CD14-positive monocyte (primary cell): ENCODE results near the gene SLC38A2. TPM values are rescaled to one million over a fixed set of nuclear protein-coding genes. Genes with fewer than 3 reads are reported as not detected.

Experiments used
- DNase-seq, 3 donors: peaks; one replicate each; pipeline ENCODE4 v3.0.0-alpha.2; 2011 to 2022
- H2AFZ ChIP-seq: 2 replicates; pipeline ENCODE4 v1.6.0; 2012; ENCODE audit warnings: mild to moderate bottlenecking, low read depth, low read length, inconsistent platforms; ENCODE audit not compliant: insufficient read depth, poor library complexity, severe bottlenecking
- H3K27ac ChIP-seq, 2 donors: 1 replicate in 1 of 2; 2 replicates in 1 of 2; pipeline ENCODE4 v1.5.1; 2012 to 2013; ENCODE audit warnings: low read length in 2 of 2, control low read depth in 1 of 2, inconsistent platforms in 1 of 2, low read depth in 1 of 2, mild to moderate bottlenecking in 1 of 2
- H3K27me3 ChIP-seq, 2 donors: one replicate each; pipeline versions ENCODE4 v1.6.0 to v1.6.1; 2011 to 2013; ENCODE audit warnings: low read length in 2 of 2; ENCODE audit not compliant: control insufficient read depth in 2 of 2, insufficient read depth in 2 of 2
- H3K36me3 ChIP-seq, 2 donors: replicated peaks in 1 of 2; 1 replicate in 1 of 2; 2 replicates in 1 of 2; pipeline versions ENCODE4 v1.5.1 to v1.6.1; 2012 to 2013; ENCODE audit warnings: low read length in 2 of 2, control low read depth in 1 of 2, inconsistent platforms in 1 of 2, mild to moderate bottlenecking in 1 of 2; ENCODE audit not compliant: insufficient read depth in 2 of 2, control insufficient read depth in 1 of 2
- H3K4me1 ChIP-seq, 2 donors: 1 replicate in 1 of 2; 2 replicates in 1 of 2; pipeline versions ENCODE4 v1.5.1 to v1.6.1; 2012 to 2013; ENCODE audit warnings: low read length in 2 of 2, control low read depth in 1 of 2, inconsistent platforms in 1 of 2, mild to moderate bottlenecking in 1 of 2, moderate library complexity in 1 of 2; ENCODE audit not compliant: insufficient read depth in 2 of 2, control insufficient read depth in 1 of 2
- H3K4me2 ChIP-seq: replicated peaks from 2 replicates; pipeline ENCODE3; 2012; ENCODE audit warnings: low read length, moderate library complexity, mild to moderate bottlenecking; ENCODE audit not compliant: poor library complexity, severe bottlenecking; ENCODE audit errors: extremely low read depth
- H3K4me3 ChIP-seq, 3 experiments: fragments of 200-600 bp in 1 of 3; sonication (generic) in 1 of 3; replicated peaks in 1 of 3; 1 replicate in 2 of 3; 2 replicates in 1 of 3; pipeline ENCODE4 v1.5.1; 2011 to 2013; ENCODE audit warnings: low read length in 3 of 3, mild to moderate bottlenecking in 3 of 3, control low read depth in 2 of 3, low read depth in 2 of 3, inconsistent platforms in 1 of 3, moderate library complexity in 1 of 3
- H3K79me2 ChIP-seq: 2 replicates; pipeline ENCODE4 v1.6.0; 2012; ENCODE audit warnings: mild to moderate bottlenecking, control low read depth, inconsistent platforms, low read length, moderate library complexity; ENCODE audit not compliant: insufficient read depth
- H3K9ac ChIP-seq: 2 replicates; pipeline ENCODE4 v1.6.0; 2017; ENCODE audit warnings: low read length, mild to moderate bottlenecking; ENCODE audit not compliant: insufficient read depth, poor library complexity, severe bottlenecking
- H3K9me3 ChIP-seq, 2 donors: replicated peaks in 1 of 2; 1 replicate in 1 of 2; 2 replicates in 1 of 2; pipeline versions ENCODE4 v1.5.1 to v1.6.1; 2012 to 2013; ENCODE audit warnings: low read length in 2 of 2, control low read depth in 1 of 2; ENCODE audit not compliant: control insufficient read depth in 1 of 2, insufficient read depth in 1 of 2
- H4K20me1 ChIP-seq: 2 replicates; pipeline ENCODE4 v1.6.0; 2012; ENCODE audit warnings: mild to moderate bottlenecking, low read length, control low read depth, moderate library complexity; ENCODE audit not compliant: insufficient read depth
- H3K27ac Mint-ChIP-seq, 7 donors: one replicate each; pipeline ENCODE4 v1.8.0; 2020; ENCODE audit warnings: mild to moderate bottlenecking in 7 of 7, mixed read lengths in 7 of 7, moderate library complexity in 6 of 7, inconsistent platforms in 2 of 7
- H3K27me3 Mint-ChIP-seq, 3 donors: one replicate each; pipeline ENCODE4 v1.8.0; 2021 to 2022; ENCODE audit warnings: low read depth in 3 of 3, mild to moderate bottlenecking in 3 of 3, mixed read lengths in 3 of 3, moderate library complexity in 3 of 3, inconsistent platforms in 1 of 3
- H3K36me3 Mint-ChIP-seq, 2 donors: one replicate each; pipeline ENCODE4 v1.8.0; 2020; ENCODE audit warnings: mixed read lengths in 2 of 2, inconsistent platforms in 1 of 2, mild to moderate bottlenecking in 1 of 2
- H3K4me1 Mint-ChIP-seq: one replicate; pipeline ENCODE4 v1.8.0; 2020; ENCODE audit warnings: mild to moderate bottlenecking, mixed read lengths
- H3K4me3 Mint-ChIP-seq, 2 donors: one replicate each; pipeline ENCODE4 v1.8.0; 2020; ENCODE audit warnings: mild to moderate bottlenecking in 2 of 2, mixed read lengths in 2 of 2, moderate library complexity in 1 of 2
- H3K9me3 Mint-ChIP-seq, 7 donors: one replicate each; pipeline ENCODE4 v1.8.0; 2020 to 2022; ENCODE audit warnings: mixed read lengths in 7 of 7, mild to moderate bottlenecking in 6 of 7, moderate library complexity in 6 of 7, inconsistent platforms in 2 of 7
- WGBS: methylation state at CpG from one replicate; pipeline ENCODE4 v1.1.5; 2013; ENCODE audit warnings: missing lambda C conversion rate; ENCODE audit not compliant: insufficient coverage; 5-methylcytosine and 5-hydroxymethylcytosine counted together
- intact Hi-C, 2 donors: fragments of 100-400 bp; cut with micrococcal nuclease; formaldehyde crosslinking; loops; one replicate each; pipeline versions ENCODE4 v1.15.0 to v1.15.1; 2023
- polyA plus RNA-seq, 3 donors: library from polyadenylated mRNA; depleted of rRNA in 1 of 3; unstranded in 2 of 3; stranded (reverse) in 1 of 3; fragments of 300-500 nt in 2 of 3; fragments of >200 nt in 1 of 3; fragmentation: Illumina TruSeq in 2 of 3; gene quantifications; 1 replicate in 2 of 3; 2 replicates in 1 of 3; pipeline ENCODE4 v1.2.3, GENCODE V29; 2012 to 2021
- TF ChIP-seq, protein P1 (sequence below): fragments of 200-600 bp; IDR thresholded peaks from one replicate; pipeline ENCODE4 v1.8.0; 2022; ENCODE audit warnings: antibody characterized with exemption, mild to moderate bottlenecking

The SLC38A2 gene
- polyA plus RNA-seq, 3 donors, result 33.8 to 116 (median 48.7) TPM

DNA sequence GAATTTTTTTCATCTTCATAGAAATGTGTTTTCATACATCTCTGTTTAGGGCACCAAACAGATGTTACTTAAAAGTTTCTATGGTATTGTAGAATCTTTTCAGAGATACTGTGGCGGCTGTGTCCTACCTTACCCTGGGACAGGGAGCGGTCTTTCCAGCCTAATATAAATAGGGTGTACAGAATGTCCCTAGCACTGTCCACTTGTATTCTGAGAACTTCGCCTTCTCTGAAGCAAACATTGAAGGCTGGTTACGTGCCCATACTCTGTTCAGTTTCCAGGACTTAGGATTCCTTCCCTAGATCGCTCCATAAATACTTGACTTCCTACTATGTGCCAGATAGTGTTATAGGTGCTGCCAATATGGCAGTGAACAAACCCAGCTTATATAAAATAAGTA is 24.3 kb upstream of the SLC38A2 start:
- TF ChIP-seq, protein P1, sequence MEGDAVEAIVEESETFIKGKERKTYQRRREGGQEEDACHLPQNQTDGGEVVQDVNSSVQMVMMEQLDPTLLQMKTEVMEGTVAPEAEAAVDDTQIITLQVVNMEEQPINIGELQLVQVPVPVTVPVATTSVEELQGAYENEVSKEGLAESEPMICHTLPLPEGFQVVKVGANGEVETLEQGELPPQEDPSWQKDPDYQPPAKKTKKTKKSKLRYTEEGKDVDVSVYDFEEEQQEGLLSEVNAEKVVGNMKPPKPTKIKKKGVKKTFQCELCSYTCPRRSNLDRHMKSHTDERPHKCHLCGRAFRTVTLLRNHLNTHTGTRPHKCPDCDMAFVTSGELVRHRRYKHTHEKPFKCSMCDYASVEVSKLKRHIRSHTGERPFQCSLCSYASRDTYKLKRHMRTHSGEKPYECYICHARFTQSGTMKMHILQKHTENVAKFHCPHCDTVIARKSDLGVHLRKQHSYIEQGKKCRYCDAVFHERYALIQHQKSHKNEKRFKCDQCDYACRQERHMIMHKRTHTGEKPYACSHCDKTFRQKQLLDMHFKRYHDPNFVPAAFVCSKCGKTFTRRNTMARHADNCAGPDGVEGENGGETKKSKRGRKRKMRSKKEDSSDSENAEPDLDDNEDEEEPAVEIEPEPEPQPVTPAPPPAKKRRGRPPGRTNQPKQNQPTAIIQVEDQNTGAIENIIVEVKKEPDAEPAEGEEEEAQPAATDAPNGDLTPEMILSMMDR, result no peak
- H3K9me3 ChIP-seq, result no peaks in the 10 kb centered on the region
- no CpG with 5 or more reads among the region's 5 CpGs for WGBS
- H4K20me1 ChIP-seq, result no peaks in the 10 kb centered on the region
- H3K9me3 Mint-ChIP-seq, result peaks cover 0 to 6% (median 0%) of the 10 kb centered on the region in 7 donors
- intact Hi-C loops, result no loop called here
- H3K4me3 ChIP-seq, result no peak overlapping the region
- H2AFZ ChIP-seq, result no peak overlapping the region
- H3K9ac ChIP-seq, result no peak overlapping the region
- peaks cover 0 to 1% (median 0%) of the 10 kb centered on the region in 3 donors for H3K27me3 Mint-ChIP-seq
- no peak for DNase-seq
- no peak overlapping the region for H3K4me2 ChIP-seq
- no peaks in the 10 kb centered on the region for H3K36me3 ChIP-seq
- peaks cover 7% of the 10 kb centered on the region for H3K4me1 Mint-ChIP-seq
- no peaks in the 10 kb centered on the region for H3K27me3 ChIP-seq
- H3K4me1 ChIP-seq, result peaks cover 0 to 3% of the 10 kb centered on the region in 2 donors
- H3K27ac ChIP-seq, result no peak overlapping the region
- no peaks in the 10 kb centered on the region for H3K79me2 ChIP-seq
- peaks cover 7 to 9% of the 10 kb centered on the region in 2 donors for H3K36me3 Mint-ChIP-seq
- no peak overlapping the region for H3K4me3 Mint-ChIP-seq
- no peak overlapping the region for H3K27ac Mint-ChIP-seq

DNA sequence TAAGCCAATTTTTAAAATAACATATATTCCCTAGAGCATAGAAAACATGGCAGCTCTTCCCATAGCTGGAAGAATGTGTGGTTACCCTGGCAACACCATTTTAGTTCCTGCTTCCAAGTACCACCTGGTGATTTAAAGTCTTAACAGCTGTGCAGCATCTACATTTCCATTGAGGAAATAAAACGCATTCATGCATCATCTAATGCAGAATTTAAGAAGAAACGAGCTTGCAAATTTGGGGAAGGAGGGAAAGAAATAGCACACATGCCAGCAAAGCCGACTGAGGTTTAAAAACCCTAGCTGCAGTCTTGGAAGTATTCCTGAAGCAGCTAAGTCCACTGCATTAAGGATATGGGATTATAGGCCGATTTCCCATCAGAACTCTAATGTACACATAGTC is 22.8 kb upstream of the SLC38A2 start:
- DNase-seq, result no peak
- no peak overlapping the region for H3K27ac ChIP-seq
- no peaks in the 10 kb centered on the region for H3K79me2 ChIP-seq
- H3K27me3 ChIP-seq, result no peaks in the 10 kb centered on the region
- intact Hi-C loops, result no loop called here
- peaks cover 7% of the 10 kb centered on the region for H3K4me1 Mint-ChIP-seq
- TF ChIP-seq, protein P1, result no peak
- peaks cover 7 to 14% of the 10 kb centered on the region in 2 donors for H3K36me3 Mint-ChIP-seq
- no peak overlapping the region for H3K27ac Mint-ChIP-seq
- no peaks in the 10 kb centered on the region for H4K20me1 ChIP-seq
- H2AFZ ChIP-seq, result no peak overlapping the region
- H3K9ac ChIP-seq, result no peak overlapping the region
- no peak overlapping the region for H3K4me3 ChIP-seq
- peaks cover 0 to 3% of the 10 kb centered on the region in 2 donors for H3K4me1 ChIP-seq
- H3K4me2 ChIP-seq, result no peak overlapping the region
- H3K4me3 Mint-ChIP-seq, result no peak overlapping the region
- H3K36me3 ChIP-seq, result no peaks in the 10 kb centered on the region
- H3K27me3 Mint-ChIP-seq, result peaks cover 0 to 1% (median 0%) of the 10 kb centered on the region in 3 donors
- H3K9me3 ChIP-seq, result no peaks in the 10 kb centered on the region
- H3K9me3 Mint-ChIP-seq, result peaks cover 0 to 6% (median 0%) of the 10 kb centered on the region in 7 donors
- whole genome bisulfite sequencing, result no CpG with 5 or more reads among the region's 4 CpGs
